NOMO-1 treated with dmso at 0.1 percent for 144 hours (cell line): ENCODE results near the gene C6orf52.
"Not testable (repeated sequence)": the region's sequence is repeated elsewhere in the genome, so short reads cannot be mapped to it uniquely, and the experiment has no call there.

Experiments used
- DNase-seq: peaks from one replicate; lab custom pipeline; 2025; ENCODE audit not compliant: unreplicated experiment; lab: John Stamatoyannopoulos, UW

The C6orf52 gene

GRCh38 chr6:10696655-10697054, 2.2 kb upstream of the C6orf52 start:
- DNase-seq = no peak

DNA sequence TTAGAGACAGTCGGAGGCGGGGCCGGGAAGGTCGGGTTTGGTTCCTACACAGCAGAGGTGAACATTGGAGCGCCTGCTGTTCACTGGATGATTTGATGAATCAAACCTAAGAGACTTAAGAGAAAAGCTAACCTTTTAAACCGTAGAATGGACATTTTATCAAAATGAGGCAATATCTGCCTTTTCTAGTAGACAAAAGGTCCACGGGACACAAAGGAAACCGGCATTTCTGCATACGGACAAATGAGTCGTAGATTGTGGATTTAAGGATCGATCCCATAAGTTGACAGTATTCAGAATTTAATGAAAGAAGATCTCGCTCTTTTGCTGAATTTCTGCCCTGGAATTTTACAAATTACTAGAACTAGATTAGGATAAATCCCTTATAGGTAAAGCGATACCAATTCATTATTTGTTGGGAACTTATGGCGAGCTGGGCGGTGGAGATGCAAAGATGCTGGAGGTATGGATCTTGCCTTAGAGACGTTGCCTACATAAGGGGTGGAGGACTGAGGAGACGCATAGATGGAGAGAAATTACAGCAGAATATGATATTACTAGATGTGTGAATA, 756 bp upstream of the C6orf52 start:
- no peak for DNase-seq

GRCh38 chr6:10692965-10693538, 1.4 kb downstream of the C6orf52 start:
- DNase-seq = no peak

DNA sequence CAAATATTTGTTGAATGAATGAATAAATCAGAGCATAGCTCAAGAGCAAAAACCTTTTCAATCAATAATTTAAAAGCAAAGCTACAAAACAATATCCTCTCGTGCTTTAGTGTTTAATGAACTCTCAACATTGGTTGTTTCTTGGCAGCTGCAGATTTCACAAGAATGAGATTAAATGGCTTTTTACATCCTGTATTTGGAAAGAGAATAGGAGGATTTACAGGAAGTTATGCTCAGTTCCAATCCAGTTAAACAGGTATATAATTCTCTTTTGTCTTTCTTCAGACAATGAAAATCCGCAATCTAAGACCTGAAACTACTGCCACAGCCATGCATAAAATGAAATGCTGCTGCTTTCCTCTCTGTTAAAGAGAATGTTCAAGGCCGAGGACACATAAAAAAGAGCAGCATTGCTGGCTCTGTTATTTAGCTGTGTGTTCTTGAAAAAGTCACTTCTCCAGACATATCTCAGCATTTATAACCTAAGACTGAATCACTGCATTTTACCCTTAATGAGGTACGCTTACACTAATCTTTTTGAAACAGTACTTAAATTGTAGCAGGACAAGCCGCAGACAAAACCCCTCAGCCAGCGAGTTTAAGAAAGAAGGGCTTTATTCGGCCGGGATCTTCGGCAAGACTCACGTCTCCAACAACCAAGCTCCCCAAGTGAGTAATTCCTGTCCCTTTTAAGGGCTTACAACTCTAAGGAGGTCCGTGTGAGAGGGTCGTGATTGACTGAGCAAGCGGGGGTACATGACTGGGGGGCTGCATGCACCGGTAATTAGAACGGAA, 3.6 kb downstream of the C6orf52 start:
- DNase-seq = no peak

GRCh38 chr6:10687582-10687981, 6.8 kb downstream of the C6orf52 start:
- DNase-seq = no peak

GRCh38 chr6:10686901-10687300, 7.5 kb downstream of the C6orf52 start:
- no peak for DNase-seq

DNA sequence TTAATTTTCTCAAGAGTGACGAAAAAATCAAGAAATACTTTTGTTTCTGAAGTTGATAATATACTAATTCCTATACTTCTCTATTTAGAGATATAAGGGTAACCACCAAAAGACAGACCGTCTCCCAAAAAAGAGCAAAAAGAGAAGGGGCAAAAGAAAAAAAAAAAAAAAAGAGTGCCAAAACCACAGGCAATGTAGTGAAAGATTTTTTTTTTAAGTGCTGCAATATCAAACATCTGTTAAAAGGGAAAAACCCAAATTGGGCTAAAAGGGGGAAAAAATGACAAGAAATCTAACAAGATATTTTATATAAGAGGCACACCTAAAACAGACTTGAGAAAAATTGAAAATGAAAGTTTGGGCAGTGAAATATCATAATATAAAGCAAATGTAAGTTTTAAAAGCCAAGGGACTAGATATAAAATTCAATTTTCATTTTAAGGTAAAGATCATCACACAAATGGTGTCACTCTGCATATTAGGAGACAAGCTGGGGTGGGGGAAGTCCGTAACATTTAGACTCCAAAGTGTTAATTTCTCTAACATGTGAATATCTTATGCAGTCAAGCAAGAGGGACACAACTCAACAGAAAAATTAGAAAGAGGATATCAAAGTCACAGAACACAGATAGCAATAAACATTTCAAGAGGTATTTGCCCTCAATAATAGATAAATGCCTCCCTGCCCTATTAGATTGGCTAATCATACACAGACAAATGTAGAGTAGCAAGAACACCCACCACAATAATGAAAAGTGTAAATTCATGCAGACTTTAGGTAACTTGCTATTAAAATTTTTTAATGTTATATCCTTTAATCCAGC, 9.1 kb downstream of the C6orf52 start:
- DNase-seq = no peak

DNA sequence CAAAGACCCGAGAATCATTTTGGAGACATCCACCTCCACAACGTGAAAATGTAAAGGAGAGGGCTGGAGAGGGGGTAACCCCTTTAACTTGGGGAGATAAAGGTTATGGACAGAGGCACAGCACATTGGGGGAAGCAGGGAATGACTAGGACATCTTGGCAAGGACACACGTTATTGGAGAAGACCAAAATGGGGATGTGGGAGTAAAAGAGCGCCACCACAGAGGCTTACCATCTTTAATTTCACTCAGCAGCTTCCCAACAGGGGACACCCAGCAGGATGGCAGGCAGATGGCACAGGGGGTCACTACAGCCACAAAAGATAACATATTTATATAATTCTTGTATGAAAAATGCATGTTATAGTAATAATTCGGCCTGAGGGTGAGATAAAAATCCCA, 9.8 kb downstream of the C6orf52 start:
- DNase-seq = no peak

DNA sequence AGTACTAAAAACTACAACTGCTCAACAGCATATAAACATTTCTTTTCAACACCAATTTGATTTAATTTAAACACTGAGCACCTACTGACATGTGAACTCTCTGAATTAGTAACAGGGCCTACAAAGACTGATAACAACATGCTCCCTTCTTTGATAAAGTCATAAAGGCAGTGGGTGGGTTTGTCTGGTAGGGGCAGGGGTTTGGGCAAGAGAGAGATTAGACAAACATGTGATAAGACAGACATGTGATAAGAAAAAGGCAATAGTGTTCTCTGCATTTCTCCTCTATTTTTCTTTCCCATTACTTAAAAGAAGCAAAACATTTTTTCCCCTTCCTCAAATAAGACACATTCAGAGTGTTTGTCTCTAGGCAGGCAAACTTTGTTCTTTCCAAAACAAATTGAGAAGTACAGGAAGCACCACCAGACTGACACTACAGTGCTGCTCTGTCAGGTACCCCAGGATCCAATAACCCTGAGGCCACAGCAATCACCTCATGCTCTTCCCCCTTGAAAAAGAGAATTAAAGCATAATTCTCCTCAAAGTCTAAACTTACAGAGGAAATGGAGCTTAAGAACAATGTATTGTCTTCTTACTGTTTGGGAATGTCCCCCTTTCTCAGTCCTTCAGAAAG, 11.9 kb downstream of the C6orf52 start:
- no peak for DNase-seq

DNA sequence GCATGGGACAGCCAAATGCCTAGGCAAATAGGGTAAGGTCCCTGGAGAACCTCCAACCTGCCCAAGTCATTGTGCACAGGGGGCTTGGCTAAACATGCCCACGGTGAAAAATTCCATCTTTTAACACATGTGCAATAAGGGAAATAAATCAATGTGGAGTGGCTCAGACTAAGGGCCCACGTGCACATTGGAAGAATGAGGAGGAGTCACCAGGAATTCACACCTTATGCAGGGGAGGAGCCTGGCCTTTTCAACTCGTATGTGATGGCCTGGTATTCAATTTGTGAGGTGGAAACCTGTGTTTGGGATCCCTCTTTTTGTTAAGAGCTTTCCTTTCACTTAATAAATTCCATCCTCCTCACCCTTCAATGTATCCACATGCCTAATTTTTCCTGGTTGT, 12.6 kb downstream of the C6orf52 start:
- DNase-seq = no peak

- no peak for DNase-seq
Observed at GRCh38 chr6:10678456-10678855, 16.0 kb downstream of the C6orf52 start.

DNA sequence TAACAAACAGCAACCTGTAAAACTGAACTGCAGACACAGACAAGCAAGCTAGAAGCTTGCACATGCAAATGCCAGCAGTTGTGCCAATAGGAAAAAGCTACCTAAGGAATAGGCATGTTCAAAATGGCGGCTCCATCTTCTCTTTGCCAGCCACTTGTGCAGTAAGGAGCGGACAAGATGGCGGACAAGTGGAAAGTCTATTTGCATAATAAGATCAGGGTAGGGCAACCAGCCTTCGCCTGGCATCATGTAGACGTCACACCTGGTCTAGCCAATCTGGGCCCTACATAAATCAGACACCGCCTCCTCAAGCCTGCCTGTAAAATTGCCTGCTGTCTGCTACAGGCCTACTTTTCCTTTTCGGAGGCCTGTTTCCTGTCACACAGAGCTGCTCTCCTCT, 18.0 kb downstream of the C6orf52 start:
- DNase-seq = no peak

DNA sequence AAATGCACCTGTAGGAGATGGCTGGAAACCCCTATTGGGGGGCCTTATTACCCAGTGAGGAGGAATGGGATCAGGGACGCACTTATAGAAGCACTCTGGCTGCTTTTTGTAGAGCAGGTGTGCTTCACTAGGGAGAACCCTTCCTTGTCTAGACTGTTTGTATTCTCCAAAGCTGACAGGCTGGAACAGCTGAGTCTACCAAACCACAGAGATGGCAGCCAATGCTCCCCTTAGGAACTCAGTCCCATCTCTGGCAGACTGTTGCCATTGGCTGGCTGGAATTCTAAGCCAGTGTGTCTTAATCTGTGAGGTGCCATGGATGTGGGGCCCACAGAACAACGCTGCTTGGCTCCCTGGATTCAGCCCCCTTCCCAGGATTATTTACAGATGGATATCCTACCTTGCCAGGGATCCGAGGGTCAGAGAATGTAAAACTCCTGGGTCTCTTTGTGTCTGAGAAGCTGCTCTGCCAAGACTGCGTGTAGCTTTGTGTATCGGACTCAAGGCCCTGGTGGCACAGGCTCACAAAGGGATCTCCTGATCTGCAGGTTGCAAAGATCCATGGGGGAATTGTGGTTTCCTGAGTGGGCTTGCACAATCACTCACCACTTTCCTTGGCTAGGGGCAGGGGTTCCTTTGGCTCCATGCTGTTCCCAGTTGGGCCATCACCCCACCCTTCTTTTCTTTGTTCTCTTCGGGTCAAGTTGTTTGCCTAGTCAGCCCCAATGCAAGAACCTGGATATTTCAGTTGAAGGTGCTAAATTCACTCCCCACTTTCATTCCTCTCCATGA, 26.1 kb downstream of the C6orf52 start:
- DNase-seq = no peak

- DNase-seq = not testable (repeated sequence)
Observed at GRCh38 chr6:10665595-10665994, 28.8 kb downstream of the C6orf52 start.

GRCh38 chr6:10662742-10663141, 31.7 kb downstream of the C6orf52 start:
- no peak for DNase-seq

- no peak for DNase-seq
Observed at GRCh38 chr6:10662207-10662606, 32.2 kb downstream of the C6orf52 start.

- not testable (repeated sequence) for DNase-seq
Observed at GRCh38 chr6:10660431-10661191, 33.8 kb downstream of the C6orf52 start.

- DNase-seq = no peak
Observed at GRCh38 chr6:10659699-10660348, 34.6 kb downstream of the C6orf52 start.
